ENCODE data around the gene SLC35B2. TPM values are rescaled to one million over a fixed set of nuclear protein-coding genes. Genes with fewer than 3 reads are reported as not detected.

Gene SLC35B2
- total RNA-seq, 1 experiment from 2014 or later, result 90.6 TPM

DNA sequence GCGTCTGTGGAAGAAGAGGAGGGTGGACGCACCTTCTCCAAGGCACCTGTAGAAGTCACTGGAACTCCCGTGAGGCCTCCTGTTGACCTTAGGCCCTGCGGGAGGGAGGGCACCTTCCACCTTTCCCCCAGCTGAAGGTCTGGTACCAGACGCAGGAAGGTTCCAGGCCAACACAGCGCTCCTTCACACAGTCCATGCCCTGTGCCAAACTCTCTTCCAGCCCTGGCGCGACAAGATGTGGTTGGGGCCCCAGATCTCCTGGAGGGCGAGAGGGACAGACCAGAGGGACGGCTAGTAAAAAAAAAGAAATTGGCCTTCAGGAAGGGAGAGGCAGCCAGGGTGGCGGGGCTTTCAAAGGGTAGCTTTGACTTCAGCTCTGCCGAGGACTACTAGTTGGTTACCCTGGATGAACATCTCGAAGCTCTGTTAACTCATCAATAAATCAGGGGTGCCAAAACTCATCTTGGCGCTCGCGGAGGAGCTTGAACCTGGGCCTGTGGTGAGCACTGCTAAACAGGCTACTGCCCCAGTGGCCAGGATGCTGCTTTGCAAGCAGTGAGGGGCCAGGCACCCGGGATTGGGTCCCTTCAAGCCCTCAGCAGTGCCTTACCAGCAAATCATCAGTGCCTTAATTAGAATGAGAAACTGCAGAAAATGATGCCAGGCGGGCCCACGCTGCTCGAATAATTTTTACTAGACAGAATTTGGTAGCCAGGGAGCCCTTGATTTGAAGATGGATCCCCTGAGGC is 40.9 kb upstream of the SLC35B2 start:
- ChIA-PET CTCF (no interaction called here), POLR2A (ENCODE audit: unreplicated experiment) (no interaction called here)
- DNase-seq, result no peak
- ATAC-seq, result peak; percentile 27
- Histone ChIP-seq H3K4me2 (ENCODE audit: low read length) (peak overlapping the region; percentile 73), H3K4me3 (ENCODE audit: low read length) (no peak overlapping the region; the same call in 1 of the 2 replicates), H3K27ac (ENCODE audit: low read length) (no peak overlapping the region), H2AFZ (ENCODE audit: low read length) (no peak overlapping the region), H3K9me3 (ENCODE audit: low read length) (no peaks in the 10 kb centered on the region), H3K79me2 (ENCODE audit: low read length) (no peaks in the 10 kb centered on the region), H3K9ac (ENCODE audit: low read length) (no peak overlapping the region), H3F3A (ENCODE audit: low read length, unreplicated experiment) (no peaks in the 10 kb centered on the region), H3K9me2 (replicated peaks; ENCODE audit: low read length) (no peaks in the 10 kb centered on the region), H3K4me1 (ENCODE audit: insufficient read depth, low read length) (no peaks in the 10 kb centered on the region), H3K27me3 (ENCODE audit: low read length) (peaks cover 28% of the 10 kb centered on the region), H3K36me3 (ENCODE audit: low read depth, low read length) (peaks cover 17% of the 10 kb centered on the region; the same call in 1 of the 2 replicates), H4K20me1 (ENCODE audit: low read length) (no peaks in the 10 kb centered on the region)
- BruUV-seq (replicated peaks), result no TSS peak
- TF ChIP-seq, protein P1, sequence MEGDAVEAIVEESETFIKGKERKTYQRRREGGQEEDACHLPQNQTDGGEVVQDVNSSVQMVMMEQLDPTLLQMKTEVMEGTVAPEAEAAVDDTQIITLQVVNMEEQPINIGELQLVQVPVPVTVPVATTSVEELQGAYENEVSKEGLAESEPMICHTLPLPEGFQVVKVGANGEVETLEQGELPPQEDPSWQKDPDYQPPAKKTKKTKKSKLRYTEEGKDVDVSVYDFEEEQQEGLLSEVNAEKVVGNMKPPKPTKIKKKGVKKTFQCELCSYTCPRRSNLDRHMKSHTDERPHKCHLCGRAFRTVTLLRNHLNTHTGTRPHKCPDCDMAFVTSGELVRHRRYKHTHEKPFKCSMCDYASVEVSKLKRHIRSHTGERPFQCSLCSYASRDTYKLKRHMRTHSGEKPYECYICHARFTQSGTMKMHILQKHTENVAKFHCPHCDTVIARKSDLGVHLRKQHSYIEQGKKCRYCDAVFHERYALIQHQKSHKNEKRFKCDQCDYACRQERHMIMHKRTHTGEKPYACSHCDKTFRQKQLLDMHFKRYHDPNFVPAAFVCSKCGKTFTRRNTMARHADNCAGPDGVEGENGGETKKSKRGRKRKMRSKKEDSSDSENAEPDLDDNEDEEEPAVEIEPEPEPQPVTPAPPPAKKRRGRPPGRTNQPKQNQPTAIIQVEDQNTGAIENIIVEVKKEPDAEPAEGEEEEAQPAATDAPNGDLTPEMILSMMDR (conservative IDR thresholded peaks at IDR 0.05; ENCODE audit: low read depth, low read length), result no peak
- TF ChIP-seq EZH2 (IDR thresholded peaks at IDR 0.05; ENCODE audit: low read length, unreplicated experiment), result no peak
- TF ChIP-seq EZH2phosphoT487 (IDR thresholded peaks at IDR 0.05; ENCODE audit: borderline replicate concordance, low read length), result no peak
- intact Hi-C loops (cut with micrococcal nuclease), result no loop called here

DNA sequence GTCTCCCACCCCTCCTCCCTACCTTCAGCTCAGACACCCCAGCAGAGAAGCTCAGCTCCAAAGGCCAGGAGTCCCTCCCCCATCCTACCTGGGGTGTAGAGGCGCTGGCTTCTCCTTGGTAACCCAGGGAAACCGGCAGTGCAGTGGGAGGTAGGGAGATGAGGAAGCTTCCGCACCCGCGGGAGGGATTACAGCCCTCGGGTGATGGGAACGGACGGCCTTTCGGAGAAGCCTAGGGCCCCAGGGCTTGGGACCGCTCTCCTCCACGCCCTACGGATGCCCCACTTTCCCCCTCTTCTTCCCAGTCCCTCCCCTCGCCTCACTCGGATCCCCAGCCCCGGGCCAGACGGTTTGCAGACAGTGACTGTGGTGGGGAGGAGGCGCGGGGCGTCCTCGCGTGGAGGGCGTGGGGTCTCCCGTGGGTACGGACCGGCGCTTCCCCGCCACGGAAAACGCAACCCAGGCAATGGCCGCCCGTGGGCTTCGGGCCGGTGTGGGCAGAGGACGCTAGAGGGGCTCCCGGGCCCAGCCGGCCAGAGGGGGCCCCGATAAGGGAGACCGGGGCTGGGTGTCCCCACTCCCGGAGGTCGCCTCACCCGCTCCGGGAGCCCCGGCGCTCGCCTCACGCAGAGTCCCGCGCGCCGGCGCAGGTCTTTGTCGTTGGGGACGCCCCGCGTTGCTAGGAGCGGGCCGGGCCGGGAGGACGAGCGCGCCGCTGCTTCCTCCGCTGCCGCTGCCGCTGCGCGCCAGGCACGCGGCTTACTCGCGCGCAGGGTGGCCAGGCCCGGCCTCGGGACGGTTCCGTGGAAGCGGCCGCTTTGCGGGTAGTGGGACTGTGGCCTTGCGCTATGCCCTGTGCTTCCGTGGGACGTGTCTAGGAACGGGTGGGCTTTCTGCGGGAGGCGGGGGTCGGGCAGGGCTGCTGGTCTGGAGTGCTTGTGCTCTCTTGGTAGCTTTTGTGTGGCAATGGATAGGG is 40.0 kb upstream of the SLC35B2 start:
- Histone ChIP-seq H2AFZ (ENCODE audit: low read length) (no peak overlapping the region), H3K36me3 (ENCODE audit: low read depth, low read length) (peaks cover 9% of the 10 kb centered on the region; the same call in 1 of the 2 replicates), H3K27me3 (ENCODE audit: low read length) (peaks cover 29% of the 10 kb centered on the region), H3K9me3 (ENCODE audit: low read length) (no peaks in the 10 kb centered on the region), H3K9ac (ENCODE audit: low read length) (no peak overlapping the region), H3K27ac (ENCODE audit: low read length) (no peak overlapping the region), H3K4me3 (ENCODE audit: low read length) (peak overlapping the region; percentile 50; the same call in 1 of the 2 replicates), H3K4me1 (ENCODE audit: insufficient read depth, low read length) (no peaks in the 10 kb centered on the region), H3F3A (ENCODE audit: low read length, unreplicated experiment) (no peaks in the 10 kb centered on the region), H3K4me2 (ENCODE audit: low read length) (peak overlapping the region; percentile 73), H4K20me1 (ENCODE audit: low read length) (no peaks in the 10 kb centered on the region), H3K79me2 (ENCODE audit: low read length) (no peaks in the 10 kb centered on the region), H3K9me2 (replicated peaks; ENCODE audit: low read length) (no peaks in the 10 kb centered on the region)
- TF ChIP-seq, protein P1 (conservative IDR thresholded peaks at IDR 0.05; ENCODE audit: low read depth, low read length), result no peak
- peak; percentile 52 for TF ChIP-seq EZH2 (IDR thresholded peaks at IDR 0.05; ENCODE audit: low read length, unreplicated experiment)
- peak; percentile 36; the same call in 1 of the 2 replicates for TF ChIP-seq EZH2phosphoT487 (IDR thresholded peaks at IDR 0.05; ENCODE audit: borderline replicate concordance, low read length)
- CTCF ChIA-PET, result interaction anchor here (0.6 kb wide), 1 partner anchor 60 kb away, joined by 3 read pairs; no protein-coding TSS in a partner anchor
- intact Hi-C loops (cut with micrococcal nuclease), result no loop called here
- POLR2A ChIA-PET (ENCODE audit: unreplicated experiment), result interaction anchor here (0.6 kb wide), 1 partner anchor 140 kb away, joined by 3 read pairs; no protein-coding TSS in a partner anchor
- DNase-seq, result peak; percentile 16
- ATAC-seq, result peak; percentile 58
- BruUV-seq (replicated peaks), result no TSS peak
